ENCODE measurements around the gene EHBP1.

DNA sequence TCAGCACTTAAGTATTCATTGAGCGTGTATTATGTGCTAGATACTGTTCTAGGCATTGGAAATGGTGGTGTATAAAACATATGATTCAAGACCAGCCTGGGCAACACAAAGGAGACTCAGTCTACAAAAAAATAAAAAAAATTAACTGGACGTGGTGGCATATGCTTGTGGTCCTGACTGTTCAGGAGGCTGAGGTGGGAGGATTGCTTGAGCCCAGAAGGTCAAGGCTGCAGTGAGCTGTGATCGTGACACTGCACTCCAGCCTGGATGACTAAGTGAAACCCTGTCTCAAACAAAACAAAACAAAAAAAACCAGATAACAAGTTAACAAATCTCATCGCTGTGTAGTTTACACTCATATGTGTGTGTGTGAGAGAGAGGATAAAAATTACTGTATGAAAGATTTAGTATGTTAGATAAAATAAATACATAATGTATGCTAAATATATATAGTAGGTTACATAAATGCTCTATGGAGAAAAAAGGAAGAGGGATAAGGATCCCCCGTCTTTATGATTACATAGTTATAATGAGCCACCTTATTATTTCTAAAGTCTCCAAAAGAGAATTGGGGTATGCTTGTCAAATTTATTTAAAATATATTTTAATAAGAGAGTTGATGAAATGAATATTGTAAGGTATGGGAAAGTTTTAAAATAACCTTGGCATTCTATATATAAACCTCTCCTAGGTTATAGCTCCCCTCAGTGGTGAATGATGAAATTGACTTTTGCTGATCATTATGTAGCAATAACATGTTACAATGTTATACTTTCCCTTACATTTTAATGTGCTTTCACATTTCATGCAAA, 69.2 kb downstream of the EHBP1 start:
- TF ChIP-seq, protein P1, sequence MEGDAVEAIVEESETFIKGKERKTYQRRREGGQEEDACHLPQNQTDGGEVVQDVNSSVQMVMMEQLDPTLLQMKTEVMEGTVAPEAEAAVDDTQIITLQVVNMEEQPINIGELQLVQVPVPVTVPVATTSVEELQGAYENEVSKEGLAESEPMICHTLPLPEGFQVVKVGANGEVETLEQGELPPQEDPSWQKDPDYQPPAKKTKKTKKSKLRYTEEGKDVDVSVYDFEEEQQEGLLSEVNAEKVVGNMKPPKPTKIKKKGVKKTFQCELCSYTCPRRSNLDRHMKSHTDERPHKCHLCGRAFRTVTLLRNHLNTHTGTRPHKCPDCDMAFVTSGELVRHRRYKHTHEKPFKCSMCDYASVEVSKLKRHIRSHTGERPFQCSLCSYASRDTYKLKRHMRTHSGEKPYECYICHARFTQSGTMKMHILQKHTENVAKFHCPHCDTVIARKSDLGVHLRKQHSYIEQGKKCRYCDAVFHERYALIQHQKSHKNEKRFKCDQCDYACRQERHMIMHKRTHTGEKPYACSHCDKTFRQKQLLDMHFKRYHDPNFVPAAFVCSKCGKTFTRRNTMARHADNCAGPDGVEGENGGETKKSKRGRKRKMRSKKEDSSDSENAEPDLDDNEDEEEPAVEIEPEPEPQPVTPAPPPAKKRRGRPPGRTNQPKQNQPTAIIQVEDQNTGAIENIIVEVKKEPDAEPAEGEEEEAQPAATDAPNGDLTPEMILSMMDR (IDR thresholded peaks at IDR 0.05): peak; percentile 57 to 79 (median 74)
- TF ChIP-seq EP300 (IDR thresholded peaks at IDR 0.05): no peak
- TF ChIP-seq POLR2A (IDR thresholded peaks at IDR 0.05): no peak
